ENCODE data around the gene ST3GAL5.

DNA sequence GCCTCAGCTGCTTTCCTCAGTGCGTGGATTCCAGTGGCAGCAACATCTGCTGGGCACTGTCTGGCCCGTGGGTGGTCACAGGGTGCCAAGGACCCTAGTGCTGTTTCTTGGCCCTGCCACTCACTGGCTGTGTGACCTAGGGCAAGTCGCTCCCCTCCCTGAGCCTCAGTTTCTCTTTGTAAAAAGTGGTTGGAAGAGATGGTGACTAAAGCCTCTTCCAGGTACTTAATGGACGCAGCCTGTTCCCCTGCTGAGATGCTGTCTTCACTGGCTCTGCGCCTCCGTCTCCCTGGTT lies 92.8 kb downstream of the ST3GAL5 start:
- TF ChIP-seq, protein P1, sequence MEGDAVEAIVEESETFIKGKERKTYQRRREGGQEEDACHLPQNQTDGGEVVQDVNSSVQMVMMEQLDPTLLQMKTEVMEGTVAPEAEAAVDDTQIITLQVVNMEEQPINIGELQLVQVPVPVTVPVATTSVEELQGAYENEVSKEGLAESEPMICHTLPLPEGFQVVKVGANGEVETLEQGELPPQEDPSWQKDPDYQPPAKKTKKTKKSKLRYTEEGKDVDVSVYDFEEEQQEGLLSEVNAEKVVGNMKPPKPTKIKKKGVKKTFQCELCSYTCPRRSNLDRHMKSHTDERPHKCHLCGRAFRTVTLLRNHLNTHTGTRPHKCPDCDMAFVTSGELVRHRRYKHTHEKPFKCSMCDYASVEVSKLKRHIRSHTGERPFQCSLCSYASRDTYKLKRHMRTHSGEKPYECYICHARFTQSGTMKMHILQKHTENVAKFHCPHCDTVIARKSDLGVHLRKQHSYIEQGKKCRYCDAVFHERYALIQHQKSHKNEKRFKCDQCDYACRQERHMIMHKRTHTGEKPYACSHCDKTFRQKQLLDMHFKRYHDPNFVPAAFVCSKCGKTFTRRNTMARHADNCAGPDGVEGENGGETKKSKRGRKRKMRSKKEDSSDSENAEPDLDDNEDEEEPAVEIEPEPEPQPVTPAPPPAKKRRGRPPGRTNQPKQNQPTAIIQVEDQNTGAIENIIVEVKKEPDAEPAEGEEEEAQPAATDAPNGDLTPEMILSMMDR (IDR thresholded peaks at IDR 0.05): no peak
- no peak for TF ChIP-seq POLR2A (IDR thresholded peaks at IDR 0.05)
- TF ChIP-seq POLR2AphosphoS5 (IDR thresholded peaks at IDR 0.05): no peak

Data from prostate gland (tissue), 2 donors.